Measurements from ENCODE around the gene CFD. TPM values are rescaled to one million over a fixed set of nuclear protein-coding genes. Genes with fewer than 3 reads are reported as not detected.
A peak's percentile ranks its signal among the peaks of the same experiment; 100 is the strongest.

Gene CFD
- total RNA-seq, 1 donor from 2014 or later = 1.1 TPM

GRCh38 chr19:884420-885211, 25.2 kb downstream of the CFD start:
- no peak for TF ChIP-seq CTCF (IDR thresholded peaks at IDR 0.05; ENCODE audit: unreplicated experiment)
- Mint-ChIP-seq H3K36me3 (ENCODE audit: insufficient read depth) (peaks cover 17% of the 10 kb centered on the region), H3K9me3 (ENCODE audit: low read depth) (no peaks in the 10 kb centered on the region), H3K27me3 (no peaks in the 10 kb centered on the region), H3K4me3 (ENCODE audit: low read depth) (no peak overlapping the region), H3K27ac (no peak overlapping the region), H3K4me1 (ENCODE audit: low read depth) (no peaks in the 10 kb centered on the region)
- no peak for DNase-seq (ENCODE audit: low spot score, unreplicated experiment)

- Mint-ChIP-seq H3K4me1 (ENCODE audit: low read depth) (no peaks in the 10 kb centered on the region), H3K27ac (no peak overlapping the region), H3K36me3 (ENCODE audit: insufficient read depth) (peaks cover 17% of the 10 kb centered on the region), H3K27me3 (no peaks in the 10 kb centered on the region), H3K9me3 (ENCODE audit: low read depth) (no peaks in the 10 kb centered on the region), H3K4me3 (ENCODE audit: low read depth) (no peak overlapping the region)
- no peak for TF ChIP-seq CTCF (IDR thresholded peaks at IDR 0.05; ENCODE audit: unreplicated experiment)
- DNase-seq (ENCODE audit: low spot score, unreplicated experiment) = no peak
These were observed 26.2 kb downstream of the CFD start for GRCh38 chr19:885536-886224.

- no peak for DNase-seq (ENCODE audit: low spot score, unreplicated experiment)
- H3K4me3 Mint-ChIP-seq (ENCODE audit: low read depth) = no peak overlapping the region
- no peak for TF ChIP-seq CTCF (IDR thresholded peaks at IDR 0.05; ENCODE audit: unreplicated experiment)
- peak overlapping the region; percentile 78 for H3K27ac Mint-ChIP-seq
- H3K36me3 Mint-ChIP-seq (ENCODE audit: insufficient read depth) = peaks cover 8% of the 10 kb centered on the region
- peaks cover 2% of the 10 kb centered on the region for H3K4me1 Mint-ChIP-seq (ENCODE audit: low read depth)
- no peaks in the 10 kb centered on the region for H3K9me3 Mint-ChIP-seq (ENCODE audit: low read depth)
- H3K27me3 Mint-ChIP-seq = no peaks in the 10 kb centered on the region
These were observed 27.6 kb downstream of the CFD start for GRCh38 chr19:887072-887471.

- no peak overlapping the region for H3K4me3 Mint-ChIP-seq (ENCODE audit: low read depth)
- H3K27me3 Mint-ChIP-seq = no peaks in the 10 kb centered on the region
- H3K27ac Mint-ChIP-seq = no peak overlapping the region
- no peak for DNase-seq (ENCODE audit: low spot score, unreplicated experiment)
- H3K4me1 Mint-ChIP-seq (ENCODE audit: low read depth) = peaks cover 2% of the 10 kb centered on the region
- no peaks in the 10 kb centered on the region for H3K9me3 Mint-ChIP-seq (ENCODE audit: low read depth)
- peaks cover 5% of the 10 kb centered on the region for H3K36me3 Mint-ChIP-seq (ENCODE audit: insufficient read depth)
- TF ChIP-seq CTCF (IDR thresholded peaks at IDR 0.05; ENCODE audit: unreplicated experiment) = no peak
These were observed 28.1 kb downstream of the CFD start for GRCh38 chr19:887599-887998.

- no peak for TF ChIP-seq CTCF (IDR thresholded peaks at IDR 0.05; ENCODE audit: unreplicated experiment)
- peaks cover 3% of the 10 kb centered on the region for H3K4me1 Mint-ChIP-seq (ENCODE audit: low read depth)
- DNase-seq (ENCODE audit: low spot score, unreplicated experiment) = no peak
- H3K27me3 Mint-ChIP-seq = no peaks in the 10 kb centered on the region
- H3K9me3 Mint-ChIP-seq (ENCODE audit: low read depth) = no peaks in the 10 kb centered on the region
- peaks cover 5% of the 10 kb centered on the region for H3K36me3 Mint-ChIP-seq (ENCODE audit: insufficient read depth)
- H3K27ac Mint-ChIP-seq = no peak overlapping the region
- no peak overlapping the region for H3K4me3 Mint-ChIP-seq (ENCODE audit: low read depth)
These were observed 29.3 kb downstream of the CFD start for GRCh38 chr19:888581-889385.

Data from progenitor cell of endocrine pancreas (in vitro differentiated cells).